ENCODE results near the gene MRPS18A.
A peak's percentile ranks its signal among the peaks of the same experiment; 100 is the strongest.

Gene MRPS18A

GRCh38 chr6:43687437-43688347, at the start of gene MRPS18A:
Gene MRPS18A, minus strand, starts transcription at chr6:43687791. Its CDS starts 12 bp downstream, at chr6:43687779.
- DNase-seq: peak; percentile 18

- DNase-seq: no peak
These were observed 49.3 kb upstream of the MRPS18A start for GRCh38 chr6:43736844-43737243.

GRCh38 chr6:43736211-43736786, 48.7 kb upstream of the MRPS18A start:
- DNase-seq: no peak

- no peak for DNase-seq
These were observed 48.1 kb upstream of the MRPS18A start for GRCh38 chr6:43735642-43736199.

GRCh38 chr6:43734294-43734665, 46.7 kb upstream of the MRPS18A start:
- no peak for DNase-seq

GRCh38 chr6:43733471-43734293, 46.1 kb upstream of the MRPS18A start:
- no peak for DNase-seq

- DNase-seq: no peak
These were observed 43.0 kb upstream of the MRPS18A start for GRCh38 chr6:43730634-43731033.

- DNase-seq: no peak
These were observed 41.9 kb upstream of the MRPS18A start for GRCh38 chr6:43729537-43729936.

GRCh38 chr6:43728586-43728985, 41.0 kb upstream of the MRPS18A start:
- no peak for DNase-seq

GRCh38 chr6:43727634-43728033, 40.0 kb upstream of the MRPS18A start:
- no peak for DNase-seq

GRCh38 chr6:43725643-43726580, 38.3 kb upstream of the MRPS18A start:
- DNase-seq: no peak

- DNase-seq: no peak
These were observed 37.5 kb upstream of the MRPS18A start for GRCh38 chr6:43724914-43725642.

GRCh38 chr6:43724354-43724753, 36.8 kb upstream of the MRPS18A start:
- DNase-seq: no peak

GRCh38 chr6:43723737-43724295, 36.2 kb upstream of the MRPS18A start:
- no peak for DNase-seq

GRCh38 chr6:43722920-43723545, 35.4 kb upstream of the MRPS18A start:
- DNase-seq: no peak

- DNase-seq: no peak
These were observed 33.4 kb upstream of the MRPS18A start for GRCh38 chr6:43720999-43721398.

GRCh38 chr6:43719511-43719910, 31.9 kb upstream of the MRPS18A start:
- no peak for DNase-seq

- no peak for DNase-seq
These were observed 31.0 kb upstream of the MRPS18A start for GRCh38 chr6:43718387-43719105.

- DNase-seq: no peak
These were observed 30.2 kb upstream of the MRPS18A start for GRCh38 chr6:43717822-43718221.

- no peak for DNase-seq
These were observed 29.8 kb upstream of the MRPS18A start for GRCh38 chr6:43717389-43717788.

Measured in NCI-H524 treated with DMSO at 0.1 percent for 48 hours (cell line).